Small intestine (tissue), 7 donors: Measurements from ENCODE around the gene SYNJ1. TPM values are rescaled to one million over a fixed set of nuclear protein-coding genes. Genes with fewer than 3 reads are reported as not detected.
"Not testable (repeated sequence)": the region's sequence is repeated elsewhere in the genome, so short reads cannot be mapped to it uniquely, and the experiment has no call there.

Source experiments
- DNase-seq, 2 donors: peaks; one replicate each; pipeline versions ENCODE4 v3.0.0 to v3.0.0-alpha.2; 2013
- FAIRE-seq: peaks from 2 replicates; lab custom pipeline; 2012; peaks lifted over from hg19 to GRCh38; lab: Jason Lieb, UNC
- H3K27ac ChIP-seq, 3 donors: one replicate each; pipeline ENCODE4 v1.5.1; 2013; ENCODE audit warnings: low read length in 2 of 3, mild to moderate bottlenecking in 2 of 3, control low read depth in 1 of 3, inconsistent platforms in 1 of 3, low read depth in 1 of 3, moderate library complexity in 1 of 3
- H3K27me3 ChIP-seq, 3 donors: one replicate each; pipeline ENCODE4 v1.6.1; 2013; ENCODE audit warnings: low read length in 3 of 3, inconsistent platforms in 1 of 3; ENCODE audit not compliant: control insufficient read depth in 3 of 3, insufficient read depth in 3 of 3
- H3K36me3 ChIP-seq, 3 donors: one replicate each; pipeline ENCODE4 v1.6.1; 2013; ENCODE audit warnings: low read length in 3 of 3, inconsistent platforms in 1 of 3, low read depth in 1 of 3, mild to moderate bottlenecking in 1 of 3, moderate library complexity in 1 of 3; ENCODE audit not compliant: control insufficient read depth in 3 of 3, insufficient read depth in 2 of 3
- H3K4me1 ChIP-seq, 3 donors: one replicate each; pipeline ENCODE4 v1.6.1; 2013; ENCODE audit warnings: low read length in 2 of 3, inconsistent platforms in 1 of 3, low read depth in 1 of 3, mild to moderate bottlenecking in 1 of 3, moderate library complexity in 1 of 3; ENCODE audit not compliant: control insufficient read depth in 3 of 3, insufficient read depth in 2 of 3
- H3K4me3 ChIP-seq, 3 donors: one replicate each; pipeline ENCODE4 v1.5.1; 2013; ENCODE audit warnings: low read length in 3 of 3, control low read depth in 1 of 3, inconsistent platforms in 1 of 3, low read depth in 1 of 3, mild to moderate bottlenecking in 1 of 3, moderate library complexity in 1 of 3
- H3K9me3 ChIP-seq, 2 donors: one replicate each; pipeline ENCODE4 v1.6.1; 2013; ENCODE audit warnings: low read depth in 1 of 2, low read length in 1 of 2; ENCODE audit not compliant: control insufficient read depth in 2 of 2, insufficient read depth in 1 of 2
- WGBS, 3 donors: extraction: QIAGEN DNeasy Blood & Tissue Kit; methylation state at CpG; one replicate each; pipeline ENCODE4 v1.1.7; 2013; 5-methylcytosine and 5-hydroxymethylcytosine counted together
- polyA plus RNA-seq, 4 donors: library from polyadenylated mRNA; stranded (reverse) in 3 of 4; unstranded in 1 of 4; fragments of 200-250 nt in 3 of 4; fragments of 120-200 nt in 1 of 4; gene quantifications; one replicate each; pipeline versions ENCODE4 v1.2.1 to v1.2.3, GENCODE V29; 2013
- donor health status: healthy with polysubstance abuse.
- donor health status: control.
- donor health status: control.
- donor health status: Bipolar disorder and iron deficiency.
- donor health status: healthy.

Gene SYNJ1
- polyA plus RNA-seq, 4 donors: 4.6 to 10.2 (median 6.6) TPM

DNA sequence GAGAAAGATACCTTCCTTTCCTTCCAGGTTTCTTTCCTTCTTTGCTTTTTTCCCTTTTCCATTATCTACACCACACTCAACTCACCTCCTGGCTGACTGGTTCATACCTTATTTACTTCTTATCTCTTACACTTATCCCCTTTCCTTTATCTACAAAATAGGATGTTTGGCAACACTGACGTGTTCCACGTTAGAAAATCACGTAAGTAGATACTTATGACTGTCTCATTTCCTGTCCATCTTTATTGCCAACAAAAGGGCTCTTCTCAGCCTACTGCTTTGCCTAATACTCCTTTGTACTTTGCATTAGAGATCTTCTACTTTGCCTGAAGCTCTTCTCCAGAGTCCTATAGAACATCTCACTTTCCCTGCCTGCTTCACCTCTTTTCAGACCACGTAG is 25.1 kb downstream of the SYNJ1 start:
- no peaks in the 10 kb centered on the region for H3K27me3 ChIP-seq
- H3K36me3 ChIP-seq: peaks cover 0 to 2% (median 1%) of the 10 kb centered on the region in 3 donors
- no peaks in the 10 kb centered on the region for H3K9me3 ChIP-seq
- WGBS, 3 donors: 25 to 43% (median 28%) methylated on average over 4 of the region's 4 CpGs
- H3K27ac ChIP-seq: no peak overlapping the region
- peaks cover 0 to 9% (median 4%) of the 10 kb centered on the region in 3 donors for H3K4me1 ChIP-seq
- H3K4me3 ChIP-seq: no peak overlapping the region
- DNase-seq (peak; percentile 25 to 30), FAIRE-seq (no peak)

DNA sequence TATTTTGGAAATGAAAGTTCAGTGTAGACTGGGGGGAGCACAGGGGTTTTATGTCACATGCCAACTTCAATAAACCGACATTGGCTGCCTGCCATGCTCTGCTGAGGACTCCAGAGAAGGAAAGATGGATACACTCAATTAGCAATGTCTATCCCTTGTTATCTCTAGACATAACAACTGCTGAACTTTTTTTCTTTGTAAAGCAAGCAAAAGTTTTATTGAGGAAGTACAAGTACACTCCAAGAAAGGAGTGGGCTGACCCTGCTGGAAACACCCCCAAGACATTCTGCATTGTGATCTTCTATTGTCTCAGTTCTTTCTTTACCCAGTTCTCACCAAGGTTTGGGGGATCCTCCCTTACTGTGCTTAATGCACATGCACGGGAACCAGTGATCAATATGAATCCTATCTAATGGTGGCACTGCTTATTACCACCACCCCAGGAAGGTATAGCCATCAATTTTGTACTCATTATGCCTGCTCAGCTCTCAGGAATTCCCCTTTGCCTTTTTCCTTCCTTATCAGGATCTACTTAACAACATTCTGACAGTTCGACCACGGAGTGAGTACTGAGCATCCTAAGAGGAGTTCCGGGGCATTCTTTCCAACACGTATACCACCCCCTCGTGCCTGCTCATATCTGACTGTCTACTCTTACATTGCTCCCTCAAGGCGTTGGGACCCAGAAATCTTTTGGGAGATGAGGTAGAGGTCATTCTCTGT is 28.7 kb downstream of the SYNJ1 start:
- no peak for DNase-seq
- 70 to 76% (median 70%) methylated on average over 8 of the region's 8 CpGs for WGBS, 3 donors
- FAIRE-seq: no peak

DNA sequence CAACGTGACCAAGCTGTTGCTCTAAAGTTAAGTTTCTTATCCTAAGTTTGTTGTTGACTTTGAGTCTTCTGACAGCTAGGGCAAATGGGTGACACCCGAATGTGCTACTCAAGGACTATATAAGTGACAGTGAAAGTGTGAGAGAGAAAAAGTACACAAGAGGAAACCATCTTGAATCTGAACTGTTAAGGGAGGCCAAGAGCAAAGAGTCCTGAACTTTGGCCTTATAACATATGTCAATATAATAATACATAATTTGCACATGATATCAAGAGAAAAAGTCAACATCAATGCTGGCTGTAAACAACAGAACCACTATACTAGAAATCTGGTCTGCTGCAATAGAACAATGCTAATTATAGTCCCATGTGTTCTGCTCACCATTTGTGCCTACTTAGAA is 29.5 kb downstream of the SYNJ1 start:
- DNase-seq (peak in 1 of 2 donors; percentile 70), FAIRE-seq (no peak)
- 43 to 68% (median 56%) methylated on average over 2 of the region's 2 CpGs for WGBS, 3 donors
- Histone ChIP-seq H3K27ac (peak overlapping the region in 1 of 3 donors; percentile 41), H3K4me3 (no peak overlapping the region), H3K27me3 (no peaks in the 10 kb centered on the region), H3K9me3 (no peaks in the 10 kb centered on the region), H3K4me1 (peaks cover 0 to 9% (median 4%) of the 10 kb centered on the region in 3 donors), H3K36me3 (peaks cover 0 to 1% (median 0%) of the 10 kb centered on the region in 3 donors)

More for the DNA sequence above, 28.7 kb downstream of the SYNJ1 start:
- Histone ChIP-seq H3K36me3 (peaks cover 0 to 1% (median 0%) of the 10 kb centered on the region in 3 donors), H3K9me3 (no peaks in the 10 kb centered on the region), H3K4me3 (no peak overlapping the region), H3K27me3 (no peaks in the 10 kb centered on the region), H3K27ac (no peak overlapping the region), H3K4me1 (peaks cover 0 to 9% (median 4%) of the 10 kb centered on the region in 3 donors)

DNA sequence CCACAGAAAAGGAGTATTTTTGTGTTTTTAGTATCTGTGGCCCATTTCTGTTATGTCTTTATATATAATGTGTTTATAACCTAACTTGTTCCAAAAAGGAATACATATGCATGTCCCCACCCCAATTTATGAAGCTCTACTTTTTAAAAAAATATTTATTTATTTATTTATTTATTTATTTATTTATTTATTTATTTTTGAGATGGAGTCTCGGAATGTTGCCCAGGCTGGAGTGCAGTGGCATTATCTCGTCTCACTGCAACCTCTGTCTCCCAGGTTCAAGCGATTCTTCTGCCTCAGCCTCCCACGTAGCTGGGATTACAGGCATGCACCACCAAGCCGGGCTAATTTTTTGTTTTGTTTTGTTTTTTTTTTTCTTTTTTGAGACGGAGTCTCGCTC is 32.3 kb downstream of the SYNJ1 start:
- not testable (repeated sequence) for H3K9me3 ChIP-seq, H3K27ac ChIP-seq, FAIRE-seq, H3K27me3 ChIP-seq, H3K4me1 ChIP-seq, DNase-seq, H3K4me3 ChIP-seq
- 98 to 100% (median 99%) methylated on average over 7 of the region's 7 CpGs for WGBS, 3 donors
- peaks cover 2 to 12% (median 8%) of the 10 kb centered on the region in 3 donors for H3K36me3 ChIP-seq

DNA sequence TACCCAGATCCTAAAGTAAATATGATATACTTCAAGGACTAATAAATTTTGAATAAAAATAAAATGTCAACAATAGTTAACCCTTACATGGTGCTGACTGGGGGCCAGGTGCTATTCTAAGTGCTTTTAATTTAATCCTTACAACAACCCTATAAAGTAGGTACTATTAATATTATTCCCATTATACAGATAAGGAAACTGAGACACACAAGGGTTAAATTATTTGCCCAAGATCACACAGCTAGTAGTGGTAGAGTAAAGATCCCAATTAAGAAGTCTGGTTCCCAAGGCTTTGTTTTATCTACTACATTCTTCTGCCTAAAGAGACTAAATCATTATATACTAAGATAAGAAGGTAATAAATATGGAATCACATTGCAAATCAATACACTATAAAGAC is 34.2 kb downstream of the SYNJ1 start:
- no peaks in the 10 kb centered on the region for H3K27me3 ChIP-seq
- DNase-seq: no peak
- H3K9me3 ChIP-seq: no peaks in the 10 kb centered on the region
- no peak overlapping the region for H3K27ac ChIP-seq
- no peak overlapping the region for H3K4me3 ChIP-seq
- peaks cover 2 to 12% (median 11%) of the 10 kb centered on the region in 3 donors for H3K36me3 ChIP-seq
- peaks cover 0 to 2% (median 2%) of the 10 kb centered on the region in 3 donors for H3K4me1 ChIP-seq
- FAIRE-seq: no peak

DNA sequence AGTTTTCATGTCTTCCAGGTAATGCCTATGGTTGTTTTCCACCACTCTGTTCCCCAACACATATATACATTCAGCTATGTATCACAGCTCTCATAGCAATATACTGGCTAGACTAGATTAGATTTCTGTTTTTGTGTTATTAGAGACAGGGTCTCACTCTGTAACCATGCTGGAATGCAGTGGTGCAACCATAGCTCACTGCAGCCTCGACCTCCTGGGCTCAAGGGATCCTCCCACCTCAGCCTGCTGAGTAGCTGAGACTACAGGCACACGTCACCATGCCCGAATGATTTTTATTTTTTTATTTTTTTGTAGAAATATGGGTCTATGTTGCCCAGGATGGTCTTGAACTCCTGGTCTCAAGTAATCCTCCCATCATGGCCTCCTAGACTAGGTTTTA is 37.7 kb downstream of the SYNJ1 start:
- Histone ChIP-seq H3K36me3 (peaks cover 4 to 15% (median 12%) of the 10 kb centered on the region in 3 donors), H3K9me3 (no peaks in the 10 kb centered on the region), H3K4me1 (no peaks in the 10 kb centered on the region), H3K27ac (no peak overlapping the region), H3K4me3 (no peak overlapping the region), H3K27me3 (no peaks in the 10 kb centered on the region)
- DNase-seq (no peak), FAIRE-seq (no peak)
- WGBS, 3 donors: 34 to 62% (median 54%) methylated on average over 3 of the region's 3 CpGs

DNA sequence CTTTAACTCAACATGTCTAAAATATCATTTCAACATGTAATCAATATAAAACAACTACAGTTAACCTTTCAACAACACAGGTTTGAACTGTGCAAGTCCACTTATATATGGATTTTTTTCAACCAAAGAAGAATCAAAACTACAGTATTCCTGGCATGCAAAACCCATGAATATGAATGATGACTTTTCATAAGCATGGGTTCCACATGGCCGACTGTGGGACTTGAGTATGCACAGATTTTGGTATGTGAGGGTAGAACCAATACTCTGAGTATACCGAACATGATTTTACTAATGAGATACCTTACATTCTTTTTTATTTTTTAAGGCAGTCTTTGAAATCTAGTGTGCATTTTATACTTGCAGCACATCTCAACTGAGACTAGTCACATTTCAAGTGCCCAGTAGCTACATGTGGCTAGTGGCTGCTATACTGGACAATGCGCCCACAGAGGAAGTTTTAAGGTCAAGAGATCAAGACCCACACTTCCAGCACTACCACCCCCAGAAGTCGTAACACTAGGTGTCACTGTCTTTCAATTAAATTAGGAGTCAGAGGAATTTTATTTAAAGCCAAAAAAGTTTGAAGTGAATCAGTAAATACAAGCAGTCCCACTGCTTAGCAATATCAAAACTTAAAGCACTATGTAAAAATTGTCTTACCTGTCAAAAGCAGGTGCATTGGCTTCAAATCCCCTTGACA is 40.0 kb downstream of the SYNJ1 start:
- no peak overlapping the region for H3K4me3 ChIP-seq
- H3K4me1 ChIP-seq: no peaks in the 10 kb centered on the region
- FAIRE-seq: no peak
- H3K27me3 ChIP-seq: no peaks in the 10 kb centered on the region
- no peak overlapping the region for H3K27ac ChIP-seq
- WGBS, 3 donors: 82 to 89% (median 85%) methylated on average over 4 of the region's 4 CpGs
- no peak for DNase-seq
- no peaks in the 10 kb centered on the region for H3K9me3 ChIP-seq
- H3K36me3 ChIP-seq: peaks cover 4 to 15% (median 11%) of the 10 kb centered on the region in 3 donors

DNA sequence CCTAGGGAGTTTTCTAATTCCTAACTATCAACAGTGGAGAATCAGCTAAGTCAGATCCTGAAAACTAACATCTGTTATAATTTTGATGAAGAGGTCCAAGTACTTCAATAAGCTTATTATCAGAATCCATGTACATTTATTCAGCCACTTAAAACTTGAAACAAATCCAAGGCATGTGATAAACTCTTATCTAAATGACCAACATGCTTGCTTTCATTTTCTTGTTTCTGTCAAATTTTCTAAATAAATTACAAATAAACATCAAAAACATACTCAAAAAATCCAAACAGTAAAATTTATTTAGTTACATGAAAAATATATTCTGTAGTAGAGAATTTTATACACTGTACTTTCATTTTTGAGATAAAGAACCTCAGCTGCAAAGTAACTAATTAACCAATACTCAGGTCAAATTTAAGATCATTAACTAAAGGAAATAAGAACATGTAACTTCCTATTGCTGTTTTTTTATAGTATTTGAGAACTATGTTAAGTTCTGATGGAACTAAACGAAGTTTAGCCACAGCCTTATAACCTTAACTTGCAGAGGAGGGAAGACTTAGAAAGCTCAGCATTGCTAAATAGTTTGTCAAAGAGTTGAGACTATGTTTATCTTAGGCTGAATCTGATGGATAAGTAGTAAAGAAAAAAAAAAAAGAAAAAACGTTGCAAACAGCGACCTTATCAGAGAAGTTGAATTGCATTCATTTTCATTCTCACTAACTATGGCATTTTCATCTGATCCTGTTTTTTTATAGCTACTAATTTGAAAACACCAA is 44.9 kb downstream of the SYNJ1 start:
- Histone ChIP-seq H3K36me3 (peaks cover 0 to 7% (median 3%) of the 10 kb centered on the region in 3 donors), H3K27me3 (no peaks in the 10 kb centered on the region), H3K4me3 (peak overlapping the region in 1 of 3 donors; percentile 6), H3K27ac (peak overlapping the region in 1 of 3 donors; percentile 23), H3K4me1 (no peaks in the 10 kb centered on the region), H3K9me3 (no peaks in the 10 kb centered on the region)
- FAIRE-seq (peak; percentile 75), DNase-seq (peak; percentile 49 to 58)
- WGBS, 3 donors: 8 to 29% (median 23%) methylated on average over 3 of the region's 3 CpGs
